GM23338 (cell line): ENCODE measurements around the gene PHOX2B. TPM values are rescaled to one million over a fixed set of nuclear protein-coding genes. Genes with fewer than 3 reads are reported as not detected.

Source experiments
- ATAC-seq: fragments of 200-7000 bp; cut with Tn5 transposase; 3 replicates; pipeline ENCODE4 v1.9.1; 2020
- DNase-seq: peaks from one replicate; pipeline ENCODE4 v3.0.0-alpha.2; 2015; ENCODE audit warnings: low spot score
- H2AFZ ChIP-seq: fragments of 200-600 bp; sonication (generic); 2 replicates; pipeline ENCODE4 v1.8.0; 2016; ENCODE audit warnings: antibody characterized with exemption, mild to moderate bottlenecking, moderate library complexity
- H3F3A ChIP-seq: fragments of 200-600 bp; sonication (generic); replicated peaks from 2 replicates; pipeline ENCODE4 v1.8.0; 2017; ENCODE audit warnings: antibody characterized with exemption, mixed run types, low read depth
- H3K27ac ChIP-seq: fragments of 200-600 bp; sonication (generic); 2 replicates; pipeline ENCODE4 v1.6.1; 2016; ENCODE audit warnings: low read depth
- H3K27me3 ChIP-seq: fragments of 200-600 bp; sonication (generic); 2 replicates; pipeline ENCODE4 v1.8.0; 2016; ENCODE audit warnings: mild to moderate bottlenecking, mixed run types, moderate library complexity; ENCODE audit not compliant: insufficient read depth
- H3K36me3 ChIP-seq: fragments of 200-600 bp; sonication (generic); 2 replicates; pipeline ENCODE4 v1.8.0; 2016; ENCODE audit warnings: mild to moderate bottlenecking; ENCODE audit not compliant: insufficient read depth
- H3K4me1 ChIP-seq: fragments of 200-600 bp; sonication (generic); 2 replicates; pipeline ENCODE4 v1.8.0; 2016; ENCODE audit warnings: mild to moderate bottlenecking, moderate library complexity; ENCODE audit not compliant: insufficient read depth
- H3K4me2 ChIP-seq: fragments of 200-600 bp; sonication (generic); 2 replicates; pipeline ENCODE4 v1.7.1; 2017; ENCODE audit warnings: mixed run types
- H3K4me3 ChIP-seq: fragments of 200-600 bp; sonication (generic); 2 replicates; pipeline ENCODE4 v1.6.1; 2016; ENCODE audit warnings: mixed run types
- H3K79me2 ChIP-seq: fragments of 200-600 bp; sonication (generic); replicated peaks from 2 replicates; pipeline ENCODE4 v1.8.0; 2017; ENCODE audit warnings: mild to moderate bottlenecking; ENCODE audit not compliant: insufficient read depth
- H3K9me2 ChIP-seq: fragments of 200-600 bp; sonication (generic); 2 replicates; pipeline ENCODE4 v1.8.0; 2017; ENCODE audit not compliant: insufficient read depth
- H4K20me1 ChIP-seq: fragments of 200-600 bp; sonication (generic); replicated peaks from 2 replicates; pipeline ENCODE4 v1.8.0; 2017; ENCODE audit warnings: mild to moderate bottlenecking; ENCODE audit not compliant: insufficient read depth
- H3K27ac Mint-ChIP-seq: 2 replicates; pipeline ENCODE4 v1.8.0; 2020; ENCODE audit warnings: inconsistent platforms, mild to moderate bottlenecking, moderate library complexity, mixed read lengths
- H3K27me3 Mint-ChIP-seq: 3 replicates; pipeline ENCODE4 v1.8.0; 2022; ENCODE audit warnings: low read depth, mild to moderate bottlenecking, moderate library complexity, mixed read lengths, inconsistent platforms; ENCODE audit not compliant: insufficient read depth, poor library complexity
- H3K36me3 Mint-ChIP-seq: 3 replicates; pipeline ENCODE4 v1.8.0; 2021; ENCODE audit warnings: low read depth, mild to moderate bottlenecking, inconsistent platforms, moderate library complexity, mixed read lengths
- H3K4me1 Mint-ChIP-seq: 3 replicates; pipeline ENCODE4 v1.8.0; 2020; ENCODE audit warnings: mild to moderate bottlenecking, inconsistent platforms, mixed read lengths
- H3K4me3 Mint-ChIP-seq: 3 replicates; pipeline ENCODE4 v1.8.0; 2021; ENCODE audit warnings: moderate library complexity, mild to moderate bottlenecking, inconsistent platforms, mixed read lengths
- H3K9me3 Mint-ChIP-seq: 3 replicates; pipeline ENCODE4 v1.8.0; 2020; ENCODE audit warnings: moderate library complexity, mild to moderate bottlenecking, inconsistent platforms, mixed read lengths
- CTCF ChIP-seq, 2 experiments: fragments of 200-600 bp in 1 of 2; sonication (generic) in 1 of 2; conservative IDR thresholded peaks; 2 replicates each; pipeline versions ENCODE4 v1.5.1 to v1.6.1; 2016 to 2017; ENCODE audit warnings: antibody characterized with exemption in 2 of 2, low read depth in 2 of 2, mild to moderate bottlenecking in 2 of 2, moderate library complexity in 1 of 2
- REST ChIP-seq: IDR thresholded peaks from one replicate; pipeline ENCODE4 v1.6.1; 2018; ENCODE audit warnings: antibody characterized with exemption; ENCODE audit not compliant: unreplicated experiment
- polyA plus RNA-seq: library from polyadenylated mRNA; unstranded; fragments of >200 nt; fragmentation: Nextera tagmentation; extraction: Ambion mirVana; gene quantifications from 2 replicates; pipeline ENCODE4 v1.2.1, GENCODE V29; 2016
- total RNA-seq: library from RNA; depleted of rRNA; stranded (reverse); fragments of >200 nt; shearing (Covaris generic); gene quantifications from 2 replicates; pipeline ENCODE4 v1.2.3, GENCODE V29; 2014

The PHOX2B gene
- total and polyA plus RNA-seq, 2 experiments from 2014 or later = not detected

- Mint-ChIP-seq H3K27ac (no peak overlapping the region), H3K9me3 (peaks cover 5% of the 10 kb centered on the region; the same call in 2 of the 3 replicates), H3K4me1 (no peaks in the 10 kb centered on the region), H3K4me3 (no peak overlapping the region), H3K27me3 (no peaks in the 10 kb centered on the region), H3K36me3 (no peaks in the 10 kb centered on the region)
- no peaks in the 10 kb centered on the region for H4K20me1 ChIP-seq
- no peaks in the 10 kb centered on the region for H3F3A ChIP-seq
- H3K27ac ChIP-seq = no peak overlapping the region
- no peaks in the 10 kb centered on the region for H3K4me1 ChIP-seq
- H2AFZ ChIP-seq = no peak overlapping the region
- H3K79me2 ChIP-seq = no peaks in the 10 kb centered on the region
- no peaks in the 10 kb centered on the region for H3K36me3 ChIP-seq
- H3K27me3 ChIP-seq = peaks cover 18% of the 10 kb centered on the region
- DNase-seq = peak; percentile 47
- no peak overlapping the region for H3K4me2 ChIP-seq
- TF ChIP-seq REST (no peak), CTCF (conservative IDR thresholded peaks at IDR 0.05; ENCODE audit: low read depth in 2 of 2) (peak; percentile 65 to 80)
- ATAC-seq = no peak
- H3K4me3 ChIP-seq = no peak overlapping the region
- no peaks in the 10 kb centered on the region for H3K9me2 ChIP-seq
These were observed 23.3 kb downstream of the PHOX2B start for GRCh38 chr4:41725254-41725653.

GRCh38 chr4:41723286-41723685 lies 25.2 kb downstream of the PHOX2B start:
- no peaks in the 10 kb centered on the region for H3K4me1 Mint-ChIP-seq
- Histone ChIP-seq H3K4me1 (no peaks in the 10 kb centered on the region), H3K27ac (no peak overlapping the region), H4K20me1 (no peaks in the 10 kb centered on the region), H3K36me3 (no peaks in the 10 kb centered on the region), H3K4me3 (no peak overlapping the region), H3K4me2 (no peak overlapping the region), H3K27me3 (peaks cover 17% of the 10 kb centered on the region), H3F3A (no peaks in the 10 kb centered on the region), H2AFZ (no peak overlapping the region), H3K9me2 (no peaks in the 10 kb centered on the region), H3K79me2 (no peaks in the 10 kb centered on the region)
- no peak for TF ChIP-seq CTCF (conservative IDR thresholded peaks at IDR 0.05; ENCODE audit: low read depth in 2 of 2)
- ATAC-seq = no peak
- no peaks in the 10 kb centered on the region for H3K27me3 Mint-ChIP-seq
- DNase-seq = no peak
- H3K27ac Mint-ChIP-seq = no peak overlapping the region
- no peak overlapping the region for H3K4me3 Mint-ChIP-seq
- H3K36me3 Mint-ChIP-seq = no peaks in the 10 kb centered on the region
- peaks cover 5% of the 10 kb centered on the region; the same call in 2 of the 3 replicates for H3K9me3 Mint-ChIP-seq
